T47D (cell line): ENCODE results near the gene DNAJC7.
"Not testable (repeated sequence)": the region's sequence is repeated elsewhere in the genome, so short reads cannot be mapped to it uniquely, and the experiment has no call there.

ENCODE experiments used
- DNase-seq, 2 experiments: peaks; one replicate each; pipeline versions ENCODE4 v3.0.0 to v3.0.0-alpha.2; 2011 to 2012; ENCODE audit warnings: low read depth in 1 of 2, low spot score in 1 of 2
- JUND ChIP-seq: IDR thresholded peaks from 2 replicates; pipeline ENCODE4 v1.6.1; 2012; ENCODE audit warnings: low read depth
- in situ Hi-C: cut with HindIII; loops from 2 replicates; pipeline ENCODE4 v1.10.0; 2016; ENCODE audit warnings: low sequenced_read_pairs, low pct_unique_long_range_greater_than_20kb

The DNAJC7 gene

GRCh38 chr17:41943492-41943891 is 73.7 kb downstream of the DNAJC7 start:
- in situ Hi-C loops, result no loop called here
- TF ChIP-seq JUND, result no peak

GRCh38 chr17:41942626-41943373 is 74.4 kb downstream of the DNAJC7 start:
- DNase-seq, result no peak
- TF ChIP-seq JUND, result no peak
- in situ Hi-C loops, result no loop called here

More at GRCh38 chr17:41943492-41943891, 73.7 kb downstream of the DNAJC7 start:
- DNase-seq, result no peak

- DNase-seq, result no peak
- TF ChIP-seq JUND, result no peak
- in situ Hi-C loops, result no loop called here
Measured at GRCh38 chr17:41941168-41941567, 76.1 kb downstream of the DNAJC7 start.

- in situ Hi-C loops, result no loop called here
- no peak for TF ChIP-seq JUND
- no peak for DNase-seq
Measured at GRCh38 chr17:41939693-41940090, 77.5 kb downstream of the DNAJC7 start.

GRCh38 chr17:41939044-41939692 is 78.1 kb downstream of the DNAJC7 start:
- no peak for DNase-seq
- in situ Hi-C loops, result no loop called here
- TF ChIP-seq JUND, result no peak

- in situ Hi-C loops, result no loop called here
- no peak for DNase-seq
- no peak for TF ChIP-seq JUND
Measured at GRCh38 chr17:41937970-41938954, 79.0 kb downstream of the DNAJC7 start.

GRCh38 chr17:41935641-41936040 is 81.6 kb downstream of the DNAJC7 start:
- no peak for DNase-seq
- in situ Hi-C loops, result no loop called here
- TF ChIP-seq JUND, result no peak

- in situ Hi-C loops, result no loop called here
- no peak for TF ChIP-seq JUND
- no peak for DNase-seq
Measured at GRCh38 chr17:41932816-41933389, 84.3 kb downstream of the DNAJC7 start.

- in situ Hi-C loops, DNase-seq: not testable (repeated sequence)
Measured at GRCh38 chr17:41931715-41932114, 85.5 kb downstream of the DNAJC7 start.

GRCh38 chr17:41930833-41931156 is 86.4 kb downstream of the DNAJC7 start:
- DNase-seq, in situ Hi-C loops: not testable (repeated sequence)

GRCh38 chr17:41930009-41930832 is 87.0 kb downstream of the DNAJC7 start, which contains the start of gene ODAD4:
TSS of gene ODAD4 (plus strand) at chr17:41930617. CDS start at chr17:41930724, 107 bp downstream.
- in situ Hi-C loops, result no loop called here
- no peak for TF ChIP-seq JUND

GRCh38 chr17:41928693-41929251 is 88.5 kb downstream of the DNAJC7 start:
- TF ChIP-seq JUND, result no peak
- no peak for DNase-seq
- in situ Hi-C loops, result no loop called here

More at GRCh38 chr17:41930009-41930832, 87.0 kb downstream of the DNAJC7 start, which contains the start of gene ODAD4:
- peak; percentile 95 to 97 for DNase-seq
